Fibroblast of lung (primary cell): Measurements from ENCODE around the gene PPIP5K2. TPM values are rescaled to one million over a fixed set of nuclear protein-coding genes. Genes with fewer than 3 reads are reported as not detected.

Source experiments
- DNase-seq, 2 donors: peaks; one replicate each; pipeline versions ENCODE4 v3.0.0 to v3.0.0-alpha.2; 2010; ENCODE audit warnings: low read depth in 2 of 2
- H2AFZ ChIP-seq: 2 replicates; pipeline ENCODE4 v1.5.1; 2012; ENCODE audit warnings: low read length, control low read depth, inconsistent platforms
- H3K27ac ChIP-seq: 2 replicates; pipeline ENCODE4 v1.5.1; 2011; ENCODE audit warnings: low read length, control low read depth; ENCODE audit not compliant: insufficient read depth
- H3K27me3 ChIP-seq: 2 replicates; pipeline ENCODE4 v1.5.1; 2011; ENCODE audit warnings: mild to moderate bottlenecking, low read length; ENCODE audit not compliant: control insufficient read depth, insufficient read depth
- H3K36me3 ChIP-seq: 2 replicates; pipeline ENCODE4 v1.5.1; 2011; ENCODE audit warnings: low read length; ENCODE audit not compliant: control insufficient read depth, insufficient read depth
- H3K4me1 ChIP-seq: 2 replicates; pipeline ENCODE4 v1.5.1; 2011; ENCODE audit warnings: low read length; ENCODE audit not compliant: control insufficient read depth, insufficient read depth; ENCODE audit errors: extremely low read depth
- H3K4me2 ChIP-seq: 2 replicates; pipeline ENCODE4 v1.5.1; 2011; ENCODE audit warnings: low read length, control low read depth; ENCODE audit not compliant: insufficient read depth; ENCODE audit errors: extremely low read depth
- H3K4me3 ChIP-seq, 4 experiments: fragments of 200-600 bp in 1 of 4; sonication (generic) in 1 of 4; replicated peaks in 1 of 4; 2 replicates each; pipeline ENCODE4 v1.5.1; 2011 to 2016; ENCODE audit warnings: low read length in 4 of 4, low read depth in 3 of 4, mild to moderate bottlenecking in 3 of 4, control low read depth in 2 of 4, inconsistent platforms in 1 of 4, mixed read lengths in 1 of 4; ENCODE audit not compliant: insufficient read depth in 1 of 4; ENCODE audit errors: control extremely low read depth in 1 of 4
- H3K79me2 ChIP-seq: 2 replicates; pipeline ENCODE4 v1.5.1; 2012; ENCODE audit warnings: mild to moderate bottlenecking, low read length, inconsistent platforms; ENCODE audit not compliant: control insufficient read depth, insufficient read depth
- H3K9ac ChIP-seq: 2 replicates; pipeline ENCODE4 v1.5.1; 2011; ENCODE audit warnings: mild to moderate bottlenecking, low read length, control low read depth; ENCODE audit not compliant: insufficient read depth
- H3K9me3 ChIP-seq: 2 replicates; pipeline ENCODE4 v1.5.1; 2012; ENCODE audit warnings: low read depth, low read length; ENCODE audit not compliant: control insufficient read depth, insufficient read depth
- H4K20me1 ChIP-seq: 2 replicates; pipeline ENCODE4 v1.5.1; 2011; ENCODE audit warnings: low read length; ENCODE audit not compliant: control insufficient read depth, insufficient read depth; ENCODE audit errors: extremely low read depth
- CTCF ChIP-seq, 2 donors: IDR thresholded peaks in 1 of 2; conservative IDR thresholded peaks in 1 of 2; 1 replicate in 1 of 2; 2 replicates in 1 of 2; pipeline ENCODE4 v1.5.1; 2011 to 2012; ENCODE audit warnings: low read length in 2 of 2, control low read depth in 1 of 2, inconsistent platforms in 1 of 2, low read depth in 1 of 2, mild to moderate bottlenecking in 1 of 2
- EZH2 ChIP-seq: IDR thresholded peaks from 2 replicates; pipeline ENCODE4 v1.5.1; 2012; ENCODE audit warnings: low read length, control low read depth, mild to moderate bottlenecking; ENCODE audit errors: missing control alignments
- polyA plus RNA-seq, 2 donors: library from polyadenylated mRNA; depleted of rRNA in 1 of 2; stranded (reverse) in 1 of 2; unstranded in 1 of 2; fragments of >200 nt; gene quantifications; 2 replicates each; pipeline ENCODE4 v1.2.1, GENCODE V29; 2011 to 2012; ENCODE audit warnings: missing spikeins in 1 of 2
- total RNA-seq: library from RNA; depleted of rRNA; stranded (reverse); fragments of >200 nt; gene quantifications from 2 replicates; pipeline ENCODE4 v1.2.1, GENCODE V29; 2014

The PPIP5K2 gene
- total and polyA plus RNA-seq, 2 donors (not counting 1 experiment from before 2014, with no cell fraction given) = 42.1 to 49.3 TPM

DNA sequence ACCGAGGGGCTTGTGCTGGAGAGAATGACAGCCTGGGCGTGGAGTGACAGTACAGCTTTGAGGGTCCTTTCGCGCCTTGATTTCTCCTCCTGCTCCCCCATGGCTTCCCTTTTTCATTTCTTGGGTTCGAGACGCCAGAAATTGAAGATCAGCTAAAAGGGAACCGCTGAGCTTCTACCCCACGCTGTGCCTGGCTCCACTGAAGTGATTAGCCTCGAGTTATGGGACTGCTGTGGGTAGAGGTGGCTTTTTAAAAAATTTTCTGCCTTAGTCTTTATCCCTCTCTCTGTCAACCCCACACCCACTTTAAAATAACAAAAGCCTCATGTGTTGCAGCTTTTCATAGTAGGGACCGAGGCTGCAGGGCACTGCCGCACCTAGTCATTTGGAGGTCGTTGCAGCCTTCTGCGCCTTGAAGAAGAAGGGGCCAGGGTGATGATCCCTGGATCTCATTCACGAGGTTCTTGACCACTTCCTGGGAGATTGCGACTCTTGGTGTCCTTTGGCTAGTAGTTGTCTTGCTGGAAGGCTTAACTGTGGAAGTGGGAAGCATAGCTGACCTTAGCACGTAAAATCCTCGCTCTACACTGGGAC, 603 bp downstream of the PPIP5K2 start:
- peak overlapping the region; percentile 80 to 98 (median 95) for H3K4me3 ChIP-seq
- peaks cover 3% of the 10 kb centered on the region for H3K4me1 ChIP-seq
- DNase-seq = peak; percentile 19
- H3K9ac ChIP-seq = peak overlapping the region; percentile 71
- peak overlapping the region; percentile 91 for H3K27ac ChIP-seq
- peak overlapping the region; percentile 98 for H2AFZ ChIP-seq
- TF ChIP-seq EZH2 = no peak
- TF ChIP-seq CTCF (conservative IDR thresholded peaks at IDR 0.05 in 1 of 2, IDR thresholded peaks at IDR 0.05 in 1 of 2; ENCODE audit: low read depth in 1 of 2, low read length in 2 of 2) = no peak
- peak overlapping the region; percentile 98 for H3K4me2 ChIP-seq
- no peaks in the 10 kb centered on the region for H3K36me3 ChIP-seq
- H4K20me1 ChIP-seq = no peaks in the 10 kb centered on the region
- H3K27me3 ChIP-seq = no peaks in the 10 kb centered on the region
- no peaks in the 10 kb centered on the region for H3K9me3 ChIP-seq
- peaks cover 50% of the 10 kb centered on the region for H3K79me2 ChIP-seq

DNA sequence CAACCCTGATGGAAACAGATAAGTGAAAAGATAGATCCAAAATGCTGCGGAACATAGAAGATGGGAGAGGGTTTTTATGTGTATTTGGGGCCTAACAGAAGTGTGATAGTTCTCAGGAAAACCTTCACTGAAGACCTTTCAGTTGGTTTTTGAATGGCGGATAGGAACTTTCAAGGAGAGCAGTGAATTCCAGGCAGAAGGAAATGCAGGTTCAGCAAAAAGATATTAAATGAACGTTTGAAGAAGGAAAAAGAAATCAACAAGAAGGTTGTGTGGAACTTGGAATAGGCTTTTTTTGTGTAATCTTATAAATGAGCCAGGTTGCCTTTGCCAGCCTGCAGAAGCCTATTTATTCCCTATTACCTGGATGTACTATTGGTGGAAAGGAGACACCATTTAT, 2.1 kb downstream of the PPIP5K2 start:
- peaks cover 45% of the 10 kb centered on the region for H3K79me2 ChIP-seq
- no peaks in the 10 kb centered on the region for H3K9me3 ChIP-seq
- H3K9ac ChIP-seq = no peak overlapping the region
- H3K36me3 ChIP-seq = no peaks in the 10 kb centered on the region
- H3K4me1 ChIP-seq = peaks cover 3% of the 10 kb centered on the region
- DNase-seq = no peak
- peak overlapping the region; percentile 23 for H3K4me2 ChIP-seq
- no peak for TF ChIP-seq EZH2
- no peak for TF ChIP-seq CTCF (conservative IDR thresholded peaks at IDR 0.05 in 1 of 2, IDR thresholded peaks at IDR 0.05 in 1 of 2; ENCODE audit: low read depth in 1 of 2, low read length in 2 of 2)
- H3K27me3 ChIP-seq = no peaks in the 10 kb centered on the region
- no peak overlapping the region for H3K4me3 ChIP-seq
- H2AFZ ChIP-seq = no peak overlapping the region
- no peak overlapping the region for H3K27ac ChIP-seq
- no peaks in the 10 kb centered on the region for H4K20me1 ChIP-seq

DNA sequence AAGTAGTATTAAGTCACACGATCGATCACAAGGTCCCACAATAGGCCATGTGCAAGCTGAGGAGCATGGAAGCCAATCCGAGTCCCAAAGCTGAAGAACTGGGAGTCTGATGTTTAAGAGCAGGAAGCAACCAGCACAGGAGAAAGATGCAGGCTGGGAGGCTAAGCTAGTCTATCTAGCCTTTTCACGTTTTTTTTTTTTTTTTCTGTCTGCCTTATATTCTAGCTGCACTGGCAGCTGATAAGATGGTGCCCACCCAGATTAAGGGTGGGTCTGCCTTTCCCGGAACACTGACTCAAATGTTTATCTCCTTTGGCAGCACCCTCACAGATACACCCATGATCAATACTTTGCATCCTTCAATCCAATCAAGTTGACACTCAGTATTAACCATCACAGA, 6.5 kb downstream of the PPIP5K2 start:
- Histone ChIP-seq H3K79me2 (peaks cover 17% of the 10 kb centered on the region), H3K9me3 (no peaks in the 10 kb centered on the region), H4K20me1 (no peaks in the 10 kb centered on the region), H3K27ac (no peak overlapping the region), H3K9ac (no peak overlapping the region), H3K36me3 (no peaks in the 10 kb centered on the region), H3K4me3 (no peak overlapping the region), H3K4me2 (no peak overlapping the region), H3K27me3 (no peaks in the 10 kb centered on the region), H2AFZ (no peak overlapping the region), H3K4me1 (no peaks in the 10 kb centered on the region)
- TF ChIP-seq CTCF (conservative IDR thresholded peaks at IDR 0.05 in 1 of 2, IDR thresholded peaks at IDR 0.05 in 1 of 2; ENCODE audit: low read depth in 1 of 2, low read length in 2 of 2) = no peak
- TF ChIP-seq EZH2 = no peak
- DNase-seq = no peak
